Subcutaneous adipose tissue (tissue), 4 donors: ENCODE measurements around the gene CAD. TPM values are rescaled to one million over a fixed set of nuclear protein-coding genes. Genes with fewer than 3 reads are reported as not detected.

Experiments used
- CTCF ChIP-seq: fragments of 450-650 bp; IDR thresholded peaks from one replicate; pipeline ENCODE4 v1.5.1; 2016; ENCODE audit warnings: low read depth, mild to moderate bottlenecking, control low read depth, antibody characterized with exemption, moderate library complexity
- total RNA-seq, 4 donors: library from RNA; depleted of rRNA; stranded (reverse); fragments of >200 nt; gene quantifications; one replicate each; pipeline ENCODE4 v1.1.0, GENCODE V29; 2016

The CAD gene
- total RNA-seq, 4 donors from 2014 or later = 10.2 to 17.3 (median 13.9) TPM

- no peak for TF ChIP-seq CTCF
These were observed 12.6 kb upstream of the CAD start for GRCh38 chr2:27204566-27204965.

DNA sequence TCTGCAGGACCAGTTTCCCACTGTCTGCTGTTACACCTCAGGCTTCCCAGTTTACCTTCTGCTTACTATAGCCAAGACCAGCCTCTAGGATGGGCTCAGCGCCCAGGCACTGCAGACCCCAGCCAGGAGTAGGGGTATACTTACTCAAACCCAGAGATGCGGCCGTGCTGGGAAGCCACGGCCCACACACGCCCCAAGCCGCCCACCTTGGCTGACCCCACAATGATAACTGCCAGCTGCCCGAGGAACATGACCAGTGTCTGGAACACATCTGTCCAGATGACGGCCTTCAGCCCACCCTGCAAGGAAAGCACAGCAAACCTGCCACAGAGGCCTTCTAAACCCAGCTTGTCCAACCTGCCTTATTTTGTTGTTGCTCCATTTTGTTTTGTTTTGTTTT, 12.0 kb upstream of the CAD start:
- no peak for TF ChIP-seq CTCF

DNA sequence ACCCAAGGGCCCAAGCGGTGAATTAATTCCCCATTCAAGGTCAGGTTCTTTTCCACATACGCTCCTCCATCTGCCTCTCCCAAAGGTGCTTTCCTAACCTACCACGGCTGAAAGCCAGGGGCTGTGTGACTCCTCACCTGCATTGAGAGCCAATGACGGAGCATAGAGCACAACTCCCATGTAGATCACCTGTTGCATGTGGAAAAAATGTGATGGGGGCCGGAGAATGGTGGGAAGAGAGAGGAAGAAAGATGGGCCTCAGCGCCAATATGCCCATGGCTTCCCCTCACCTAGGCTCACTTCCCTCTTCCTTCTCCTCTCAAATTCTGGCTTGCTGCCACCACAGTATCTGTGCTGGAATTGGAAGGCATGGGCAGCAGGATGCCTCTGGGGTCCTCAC, 10.8 kb upstream of the CAD start:
- TF ChIP-seq CTCF = no peak

GRCh38 chr2:27208486-27209050, 8.6 kb upstream of the CAD start:
- no peak for TF ChIP-seq CTCF

GRCh38 chr2:27209621-27210401, 7.4 kb upstream of the CAD start:
- TF ChIP-seq CTCF = no peak

DNA sequence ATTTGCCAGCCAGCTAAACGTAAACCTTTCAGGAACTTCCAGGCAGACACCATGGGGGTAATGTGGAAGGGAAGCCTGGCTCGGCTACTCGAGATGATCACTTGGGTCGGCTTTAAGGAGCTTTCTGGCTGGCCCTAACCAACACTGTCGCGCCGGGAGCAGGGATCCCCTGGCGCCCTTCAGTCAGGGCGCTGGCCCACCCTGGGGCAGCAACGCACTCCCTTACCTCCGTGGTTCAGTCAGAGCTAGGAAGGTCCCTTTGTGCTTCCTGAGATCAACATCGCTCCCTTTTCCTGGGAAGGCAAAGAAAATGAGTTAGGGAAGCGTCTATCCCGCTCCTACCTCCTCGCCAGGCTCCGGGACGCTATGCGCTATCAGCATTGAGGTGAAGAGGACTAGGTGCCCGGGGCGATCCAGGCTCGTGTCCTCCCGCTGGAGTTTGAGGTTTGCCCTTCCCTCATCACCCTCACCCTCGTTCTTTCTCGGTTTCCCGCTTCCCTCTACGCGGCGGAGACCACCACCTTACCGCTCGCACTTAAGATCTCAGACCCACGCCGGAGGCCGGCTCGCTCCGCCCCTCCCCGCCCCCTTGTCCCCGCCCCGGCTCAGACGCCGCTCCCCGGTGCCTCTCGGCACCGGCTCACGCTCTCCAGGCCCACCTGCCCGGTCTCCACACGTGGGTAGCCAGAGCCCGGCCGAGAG, 5.8 kb upstream of the CAD start:
- no peak for TF ChIP-seq CTCF

DNA sequence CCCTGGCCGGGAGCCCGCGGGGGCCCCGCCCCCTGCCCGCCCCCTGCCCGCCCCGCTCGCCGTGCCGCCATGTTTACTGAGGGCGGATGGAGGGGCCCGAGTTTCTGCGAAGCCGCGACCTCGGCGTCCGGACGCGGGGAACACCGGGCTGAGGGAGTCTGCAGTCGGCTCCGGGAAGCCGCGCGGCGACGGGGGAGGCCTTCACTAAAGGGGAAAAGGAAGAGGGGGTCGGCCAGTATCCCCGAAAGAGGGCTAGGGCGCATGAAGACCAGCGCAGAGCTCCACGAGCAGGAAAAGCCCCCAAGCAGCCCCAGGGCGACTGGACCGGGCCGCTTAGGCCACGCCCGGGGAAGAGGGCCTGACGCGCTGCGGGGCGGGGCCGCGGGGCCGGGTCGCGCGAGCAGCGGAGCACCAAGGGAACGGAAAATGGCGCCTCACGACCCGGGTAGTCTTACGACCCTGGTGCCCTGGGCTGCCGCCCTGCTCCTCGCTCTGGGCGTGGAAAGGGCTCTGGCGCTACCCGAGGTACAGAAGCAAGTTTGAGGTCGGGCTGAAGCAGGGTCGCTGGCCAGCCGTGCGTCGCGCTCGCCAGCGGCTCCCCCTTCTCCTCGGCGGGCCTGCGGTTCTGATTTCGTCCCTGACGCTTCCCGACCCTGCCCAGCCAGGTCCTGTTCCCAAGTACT, 5.1 kb upstream of the CAD start, which contains the start of the genes ATRAID and SLC5A6:
Gene ATRAID, plus strand, starts transcription at position 99 of the 683 bp plus-strand sequence. Its CDS starts 328 bp downstream, at position 427.
Gene SLC5A6, minus strand, starts transcription at position 326 of the 683 bp plus-strand sequence. CDS start 4,618 bp downstream, outside the sequence.
- no peak for TF ChIP-seq CTCF
